Brain pericyte (primary cell): ENCODE results near the gene C17orf50.

Experiments
- DNase-seq: peaks from one replicate; pipeline ENCODE4 v3.0.0-alpha.2; 2012; ENCODE audit warnings: low read depth, low spot score

Gene C17orf50

DNA sequence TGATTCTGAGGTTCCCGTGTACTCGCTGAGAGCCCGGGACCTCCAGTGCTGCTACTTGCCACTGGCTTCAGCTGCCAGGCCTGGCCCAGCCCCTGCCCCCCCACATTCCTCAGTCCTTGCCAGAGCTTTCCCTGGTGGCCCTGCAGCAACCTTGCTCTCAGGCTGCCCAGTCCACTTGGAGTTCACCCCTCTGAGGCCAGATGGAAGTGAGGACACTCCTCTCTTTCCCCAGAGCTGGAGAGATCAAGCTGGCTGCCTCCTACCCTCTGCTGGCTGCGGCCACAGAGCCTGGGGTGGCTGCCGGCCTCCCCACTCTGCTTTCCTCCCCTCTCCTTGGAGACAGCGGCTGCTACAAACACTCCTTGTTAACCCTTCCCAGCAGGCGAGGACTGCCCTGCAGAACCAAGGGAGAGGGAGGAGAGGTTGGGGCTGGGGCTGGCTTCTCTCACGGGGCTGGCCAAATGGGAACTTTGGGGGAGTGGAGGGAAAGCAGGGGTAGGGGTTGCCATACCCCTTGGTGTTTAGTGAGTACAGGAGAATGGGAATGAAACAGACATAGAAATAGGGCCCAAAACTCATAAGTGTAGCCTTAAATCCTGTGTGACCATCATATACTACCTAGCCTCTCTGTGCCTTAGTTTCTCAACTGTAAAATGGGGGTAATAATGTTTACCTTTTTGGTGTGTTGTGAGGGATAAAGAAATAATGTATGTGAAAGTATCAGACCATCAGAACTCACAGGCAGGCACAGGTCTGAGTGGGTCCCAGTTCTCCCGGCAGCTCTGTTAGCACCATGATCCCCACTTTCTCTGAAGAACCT, 7.5 kb upstream of the C17orf50 start, which contains the start of gene GAS2L2:
TSS of gene GAS2L2 (minus strand) at position 295 of the 820 bp plus-strand sequence. CDS start 389 bp downstream, outside the sequence.
- DNase-seq = no peak

DNA sequence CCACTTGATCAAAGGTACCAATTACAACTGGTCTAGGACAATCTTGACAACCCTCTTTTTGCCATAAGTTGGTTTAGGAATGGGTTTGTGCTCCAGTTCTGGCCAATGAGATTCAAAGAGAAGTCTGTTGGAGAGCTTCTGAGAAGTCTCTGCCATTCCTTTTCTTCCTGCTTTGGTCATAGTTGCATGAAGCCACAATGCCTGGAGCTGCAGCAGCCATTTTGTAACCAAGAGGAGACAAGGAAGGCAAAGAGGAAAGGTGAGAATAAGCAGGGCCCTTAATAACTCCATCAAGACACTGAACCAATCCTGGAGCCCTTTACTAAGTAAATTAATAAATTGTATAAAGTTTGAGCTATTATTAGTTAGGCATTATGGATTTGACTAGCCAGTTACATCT, 3.4 kb upstream of the C17orf50 start:
- DNase-seq = no peak

DNA sequence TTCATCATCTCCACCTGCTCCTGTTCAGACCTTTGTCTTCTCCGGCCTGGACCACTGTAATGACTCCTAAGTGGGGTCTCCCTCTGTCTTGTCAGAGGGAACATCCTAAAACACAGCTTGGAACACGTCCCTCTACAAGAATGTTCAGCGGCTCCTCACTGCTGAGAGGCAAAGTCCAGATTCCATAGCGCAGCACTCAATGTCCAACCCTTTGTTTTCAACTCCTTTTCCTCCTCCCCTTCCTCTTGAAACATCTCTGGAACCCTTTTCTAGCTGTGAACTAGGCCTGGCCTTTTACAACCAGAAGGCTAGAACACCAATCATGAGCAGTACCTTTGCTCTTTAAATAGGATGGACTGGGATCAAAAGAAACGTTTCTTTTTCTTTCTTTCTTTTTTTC, 914 bp downstream of the C17orf50 start:
- no peak for DNase-seq

DNA sequence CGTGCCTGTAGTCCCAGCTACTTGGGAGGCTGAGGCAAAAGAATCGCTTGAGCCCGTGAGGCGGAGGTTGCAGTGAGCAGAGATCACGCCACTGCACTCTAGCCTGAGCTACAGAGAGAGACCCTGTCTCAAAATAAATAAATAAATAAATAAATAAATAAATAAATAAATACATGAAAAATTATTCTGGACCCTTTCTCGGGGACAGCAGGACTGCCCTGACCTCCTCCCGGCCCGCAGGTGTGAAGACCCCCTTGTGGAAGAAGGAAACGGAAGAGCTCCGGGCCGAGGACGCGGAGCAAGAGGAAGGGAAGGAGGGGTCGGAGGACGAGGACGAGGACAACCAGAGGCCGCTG, 3.1 kb downstream of the C17orf50 start:
- no peak for DNase-seq

DNA sequence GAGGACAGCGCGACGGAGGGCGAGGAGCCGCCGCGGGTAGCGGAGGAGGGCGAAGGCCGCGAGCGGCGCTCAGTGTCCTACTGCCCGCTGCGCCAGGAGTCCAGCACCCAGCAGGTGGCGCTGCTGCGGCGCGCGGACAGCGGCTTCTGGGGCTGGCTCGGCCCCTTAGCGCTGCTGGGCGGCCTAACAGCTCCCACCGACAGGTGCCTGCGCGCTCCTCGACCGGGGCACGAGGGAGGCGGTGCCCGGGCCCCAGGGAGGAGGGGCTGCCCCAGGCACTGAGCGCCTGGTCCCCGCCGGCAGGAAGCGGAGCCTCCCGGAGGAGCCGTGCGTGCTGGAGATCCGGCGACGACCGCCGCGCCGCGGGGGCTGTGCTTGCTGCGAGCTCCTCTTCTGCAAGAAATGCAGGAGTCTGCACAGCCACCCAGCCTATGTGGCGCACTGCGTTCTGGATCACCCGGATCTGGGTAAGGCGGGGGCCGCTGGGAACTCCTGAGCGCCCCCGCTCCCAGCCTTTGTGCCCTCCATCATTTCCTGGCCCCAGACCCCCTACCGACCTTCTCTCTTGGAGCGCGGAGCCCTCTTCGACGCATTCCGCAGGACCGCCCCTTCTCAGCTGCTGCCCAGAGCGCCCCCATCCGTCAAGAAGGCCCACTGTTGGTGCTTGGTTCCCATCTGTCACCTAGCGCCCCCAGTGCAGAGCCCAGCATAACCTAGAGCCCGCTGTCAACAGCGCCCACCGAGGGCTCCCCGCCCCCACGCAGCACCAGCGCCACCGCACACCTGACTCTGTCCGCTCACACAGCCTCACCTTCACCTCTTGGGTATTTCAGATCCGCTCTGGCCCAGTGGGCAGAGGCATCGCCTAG, 3.7 kb downstream of the C17orf50 start:
- DNase-seq = peak; percentile 59

DNA sequence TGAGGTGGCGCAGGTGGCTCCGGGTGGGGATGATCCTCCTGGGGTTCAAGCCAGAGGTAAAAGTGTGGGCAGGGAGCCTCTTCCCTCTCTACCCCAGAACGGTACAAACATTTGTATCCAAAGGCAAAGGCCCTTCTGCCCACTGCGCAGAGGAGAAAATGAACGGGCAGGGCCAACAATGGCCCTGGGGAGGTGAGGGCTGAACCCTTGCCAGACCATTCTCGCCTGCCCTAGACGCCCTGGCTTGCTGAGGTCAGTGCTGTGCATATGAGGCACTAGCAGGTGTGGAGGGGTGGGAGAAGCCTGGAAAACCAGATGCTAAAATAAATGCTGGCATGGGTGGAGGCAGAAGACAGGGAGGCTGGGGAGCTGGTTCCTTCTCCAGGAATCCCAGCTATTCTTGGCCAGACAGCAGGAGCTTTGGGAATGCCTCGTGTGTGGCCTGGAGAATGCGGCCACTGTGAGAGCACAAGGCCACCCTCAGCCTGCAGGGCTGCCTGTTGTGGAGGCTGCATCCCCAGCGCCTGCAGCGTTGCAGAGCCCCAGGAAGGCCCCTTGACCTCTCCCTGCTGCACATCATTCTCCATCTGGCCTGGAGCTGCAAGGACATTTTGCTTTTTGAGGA, 4.5 kb downstream of the C17orf50 start:
- DNase-seq = no peak

DNA sequence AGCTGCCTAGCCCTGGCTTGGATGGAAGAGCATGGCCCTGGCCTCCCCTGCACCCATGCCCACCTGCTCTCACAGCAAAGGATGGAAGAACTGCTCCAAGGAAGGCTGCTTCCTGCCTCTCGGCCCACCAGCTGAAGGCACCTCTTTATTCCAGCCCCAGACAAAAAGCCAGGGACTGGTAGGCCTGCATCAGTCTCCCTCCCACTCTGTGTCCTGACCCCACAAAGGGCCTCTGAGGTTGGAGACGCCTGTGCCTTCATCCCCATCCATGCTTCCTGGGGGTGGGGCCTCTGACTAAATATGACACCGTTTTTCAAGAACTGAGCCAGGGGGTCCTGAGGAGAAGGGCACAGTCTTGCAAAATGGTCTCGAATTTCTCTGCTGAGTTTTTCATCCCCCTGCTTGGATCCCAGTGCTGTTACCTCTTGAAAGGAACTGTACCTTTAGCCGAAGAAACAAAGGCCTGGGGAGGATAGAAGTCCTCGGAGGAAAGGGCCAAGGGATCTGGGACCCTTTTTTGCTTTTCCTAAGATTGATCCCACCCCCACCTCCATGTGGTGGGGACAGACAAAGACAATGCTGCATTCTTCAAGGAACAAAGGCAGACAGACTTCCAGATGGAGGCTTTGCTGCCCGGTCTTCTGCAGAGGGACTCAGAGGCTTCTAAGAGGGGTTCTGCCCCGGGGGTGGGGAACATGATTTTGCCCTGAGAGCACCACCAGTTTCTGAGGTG, 5.2 kb downstream of the C17orf50 start:
- DNase-seq = no peak

DNA sequence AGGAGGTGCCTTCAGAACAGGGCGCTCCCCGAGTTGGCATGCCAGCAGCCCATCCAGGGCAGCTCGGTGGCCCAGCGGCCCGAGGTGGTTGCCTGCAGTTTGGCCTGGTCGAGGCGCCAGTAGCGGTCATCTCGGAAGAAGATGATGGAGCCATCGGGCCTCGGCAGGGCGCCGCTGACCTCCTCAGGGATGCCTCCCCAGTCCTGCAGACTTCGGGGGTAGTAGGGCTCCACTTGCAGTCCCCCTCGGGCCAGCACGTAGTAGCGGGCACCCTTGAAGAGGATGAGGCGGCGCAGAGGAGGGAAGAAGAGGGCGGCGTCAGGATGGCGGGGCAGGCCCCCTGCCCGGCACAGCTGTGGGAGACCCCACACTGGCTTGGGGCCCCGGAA, 5.8 kb downstream of the C17orf50 start:
- DNase-seq = no peak

DNA sequence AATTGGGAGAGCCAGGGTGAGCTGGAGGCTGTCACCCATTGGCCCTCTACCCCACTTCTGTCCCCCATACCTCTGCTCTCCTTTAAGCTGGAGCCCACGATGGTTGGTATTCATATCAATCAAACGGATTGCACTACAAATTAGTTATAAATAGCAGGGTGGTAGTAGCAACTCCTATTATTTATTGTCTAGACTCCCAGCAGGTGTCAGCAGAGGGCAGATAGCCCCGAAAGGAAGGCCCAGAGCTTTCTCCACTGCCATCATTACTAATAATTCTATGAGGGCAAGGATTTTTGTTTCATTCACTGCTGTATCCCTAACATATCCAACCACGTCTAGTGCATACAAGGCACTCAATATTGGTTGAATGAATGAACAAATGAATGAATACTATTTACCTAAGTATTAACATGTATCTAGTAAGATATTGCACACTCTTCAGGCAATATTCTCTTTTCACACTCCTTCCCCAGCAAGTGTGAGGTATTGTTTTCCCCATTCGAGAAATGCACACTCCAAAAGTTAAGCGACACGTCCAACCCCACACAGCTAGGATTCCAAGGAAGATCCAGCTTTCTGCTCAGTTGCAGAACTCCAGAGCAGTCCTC, 6.3 kb downstream of the C17orf50 start:
- no peak for DNase-seq

DNA sequence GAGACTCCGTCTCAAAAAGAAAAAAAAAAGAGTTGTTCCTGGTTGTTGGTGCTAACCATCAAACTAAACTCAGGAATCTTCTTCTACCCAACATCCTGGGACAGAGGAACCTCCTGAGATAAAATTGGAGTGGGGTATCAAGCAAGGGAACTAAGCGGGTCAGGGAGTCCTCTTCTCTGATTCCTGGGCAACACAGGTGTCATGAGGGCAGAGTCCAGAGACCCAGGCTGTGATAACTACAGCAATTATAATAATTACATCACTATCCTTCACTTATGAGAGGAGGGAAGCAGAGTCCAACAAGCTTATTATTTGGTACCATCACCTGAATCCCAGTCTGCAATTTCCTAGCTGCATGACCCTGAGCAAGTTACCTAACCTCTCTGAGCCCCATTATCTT, 8.1 kb downstream of the C17orf50 start:
- DNase-seq = no peak

DNA sequence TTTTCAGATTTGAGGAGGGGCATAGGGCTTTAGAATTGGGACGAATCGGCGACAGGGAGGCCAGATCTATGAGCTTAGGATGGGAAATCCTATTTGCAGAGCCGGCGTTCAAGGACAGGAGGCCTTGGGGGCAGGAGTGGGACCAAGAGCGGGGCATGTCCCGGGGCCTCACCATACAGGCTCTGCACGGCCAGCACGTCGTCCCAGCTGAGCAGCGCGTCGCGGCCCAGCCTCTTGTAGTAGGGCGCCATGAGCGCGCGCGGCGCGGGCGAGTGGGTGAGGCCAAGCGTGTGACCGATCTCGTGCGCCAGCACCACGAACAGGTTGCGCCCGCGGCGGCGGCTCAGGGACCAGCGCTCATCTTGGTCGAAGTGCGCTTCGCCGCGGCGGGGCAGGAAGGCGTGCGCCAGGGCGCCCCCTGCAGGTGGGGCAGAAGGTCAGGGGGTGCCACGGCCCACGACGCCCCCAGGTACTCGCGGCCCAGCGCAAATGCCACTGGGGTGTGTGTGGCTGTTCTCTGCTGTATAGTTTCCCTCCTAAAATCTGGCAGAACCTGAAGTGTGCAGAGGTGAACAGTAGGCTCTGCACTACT, 9.3 kb downstream of the C17orf50 start:
- DNase-seq = no peak

DNA sequence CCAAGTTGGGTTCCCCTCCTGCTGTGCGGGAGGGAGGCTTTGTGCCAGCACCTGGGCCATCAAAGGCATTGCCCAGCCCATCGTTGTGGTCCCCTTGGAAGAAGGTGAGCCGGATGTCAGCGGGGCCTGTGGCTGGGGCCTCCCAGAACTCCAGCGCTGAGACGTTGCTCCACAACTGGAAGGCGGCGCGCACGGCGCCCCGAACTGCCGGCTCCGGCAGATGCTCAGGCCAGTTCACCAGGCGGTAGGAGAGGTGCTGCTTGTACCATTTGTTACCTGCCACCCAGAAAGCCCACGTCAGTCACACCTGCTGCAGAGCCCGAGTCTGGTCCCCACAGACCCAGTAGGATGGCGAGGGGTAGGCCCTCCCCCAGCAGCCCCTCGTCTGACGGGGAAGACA, 12.4 kb downstream of the C17orf50 start:
- no peak for DNase-seq

DNA sequence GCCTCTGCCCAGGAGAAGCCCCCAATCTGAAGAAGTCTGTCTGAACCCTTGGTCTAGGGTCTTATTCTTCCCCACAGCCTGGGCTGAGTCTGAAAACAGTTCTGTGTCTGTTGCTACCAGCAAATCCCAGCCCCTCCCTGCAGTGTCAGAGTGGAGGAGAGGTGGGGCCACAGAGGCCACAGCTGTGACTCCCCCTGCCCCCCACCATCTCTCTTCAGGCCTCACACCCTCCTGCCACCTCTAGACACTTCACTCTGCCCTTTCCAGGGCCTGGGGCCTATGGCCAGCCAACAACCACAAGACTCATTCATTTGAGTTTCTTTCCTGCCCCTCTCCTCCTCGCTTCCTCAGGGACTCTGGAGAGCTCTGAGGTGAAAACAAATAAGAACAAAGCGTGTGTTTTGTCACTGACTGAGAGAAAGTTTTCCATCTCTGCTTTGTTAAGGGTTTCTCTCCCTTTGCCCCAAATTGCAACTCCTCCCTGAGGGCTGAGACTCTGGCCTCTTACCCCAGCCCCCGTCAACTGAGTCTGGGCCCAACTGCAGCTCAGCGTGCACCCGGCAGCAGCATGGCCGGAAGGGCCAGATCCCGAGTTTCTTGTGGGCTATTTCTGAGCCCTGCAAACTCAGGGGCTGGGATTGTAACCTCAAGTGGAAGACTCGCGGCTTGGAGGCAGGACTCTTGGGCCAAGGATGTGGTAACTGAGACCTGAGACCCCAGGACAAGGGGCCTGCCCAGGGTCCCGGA, 13.2 kb downstream of the C17orf50 start:
- no peak for DNase-seq

DNA sequence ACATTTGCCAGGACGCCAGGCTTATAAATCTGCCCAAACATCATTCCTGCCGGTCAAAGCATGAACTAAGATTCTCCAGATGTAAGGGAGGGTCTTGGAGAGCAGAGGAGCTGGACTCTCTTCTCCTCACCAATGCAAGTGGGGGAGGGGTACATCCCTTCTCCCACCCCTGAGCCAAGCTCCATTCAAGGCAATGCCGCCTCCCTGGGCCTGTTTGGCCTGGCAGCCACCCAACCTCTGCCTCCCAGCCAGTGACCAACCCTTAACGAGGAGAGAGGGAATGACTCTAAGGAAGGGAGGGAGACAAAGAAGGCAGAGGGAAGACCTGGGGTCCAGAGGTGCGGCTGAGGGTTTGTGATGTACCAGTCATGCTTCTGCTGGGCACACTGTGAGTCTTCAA, 13.8 kb downstream of the C17orf50 start:
- no peak for DNase-seq

DNA sequence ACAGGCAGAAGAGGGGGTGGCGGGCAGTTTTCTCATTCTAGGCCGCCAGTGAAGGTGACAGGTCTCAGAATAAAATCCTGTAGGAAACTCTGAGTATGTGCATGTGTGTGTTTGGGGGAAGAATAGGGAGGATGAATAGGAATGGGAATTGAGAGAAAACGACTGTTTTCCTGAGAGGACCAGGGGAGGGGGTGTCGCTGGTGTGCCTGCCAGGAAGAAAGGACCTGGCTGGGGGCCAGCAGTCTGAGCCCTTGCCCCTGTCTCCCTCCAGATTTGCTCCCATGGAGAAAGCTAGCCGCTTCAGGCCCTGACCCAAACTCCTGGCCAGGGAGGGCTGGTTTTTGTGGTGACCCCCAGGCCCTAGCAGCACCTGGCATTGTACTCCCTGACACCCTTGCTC, 14.4 kb downstream of the C17orf50 start:
- DNase-seq = no peak

DNA sequence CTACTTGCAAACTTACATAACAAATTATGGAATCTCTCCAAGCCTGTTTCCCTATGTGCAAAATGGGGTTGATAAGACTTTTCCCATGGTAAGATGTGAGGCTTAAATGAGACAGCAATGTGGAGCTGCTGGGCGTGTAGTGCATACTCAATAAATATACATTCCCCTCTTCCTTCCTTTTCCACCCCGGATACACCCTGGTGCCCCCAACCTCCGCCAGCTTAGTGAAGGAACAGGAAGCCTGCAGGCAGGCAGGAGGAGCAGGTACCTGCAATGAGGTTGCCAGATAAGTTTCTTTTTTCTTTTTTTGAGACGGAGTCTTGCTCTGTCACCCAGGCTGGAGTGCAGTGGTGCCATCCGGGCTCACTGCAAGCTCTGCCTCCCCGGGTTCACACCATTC, 14.9 kb downstream of the C17orf50 start:
- no peak for DNase-seq

DNA sequence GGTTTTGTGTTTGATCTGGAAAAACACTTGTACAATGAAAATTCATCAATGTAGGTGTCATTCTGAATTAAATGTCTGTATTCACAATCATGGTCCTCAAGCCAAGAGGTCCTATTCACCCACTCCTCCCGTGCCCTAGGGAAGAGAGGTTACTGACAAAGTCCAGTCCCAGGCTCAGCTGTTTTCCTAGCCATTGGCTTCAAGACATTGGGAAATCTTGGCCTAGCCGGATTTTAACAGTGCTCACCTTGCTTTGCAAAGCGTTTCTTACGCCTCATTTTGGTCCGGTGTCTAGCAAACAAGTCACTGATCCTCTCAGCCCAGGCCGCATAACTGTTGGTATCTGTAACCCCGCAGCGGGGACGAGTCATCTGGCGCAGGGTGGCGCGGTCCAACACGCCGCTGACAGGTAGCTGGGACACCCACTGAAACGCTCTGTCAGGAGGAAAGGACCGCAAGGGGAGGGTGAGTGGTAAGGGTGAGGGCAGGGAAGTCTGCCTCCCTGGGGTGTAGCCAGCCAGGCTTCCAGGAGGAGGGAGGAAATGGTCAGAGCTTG, 18.0 kb downstream of the C17orf50 start:
- DNase-seq = no peak

DNA sequence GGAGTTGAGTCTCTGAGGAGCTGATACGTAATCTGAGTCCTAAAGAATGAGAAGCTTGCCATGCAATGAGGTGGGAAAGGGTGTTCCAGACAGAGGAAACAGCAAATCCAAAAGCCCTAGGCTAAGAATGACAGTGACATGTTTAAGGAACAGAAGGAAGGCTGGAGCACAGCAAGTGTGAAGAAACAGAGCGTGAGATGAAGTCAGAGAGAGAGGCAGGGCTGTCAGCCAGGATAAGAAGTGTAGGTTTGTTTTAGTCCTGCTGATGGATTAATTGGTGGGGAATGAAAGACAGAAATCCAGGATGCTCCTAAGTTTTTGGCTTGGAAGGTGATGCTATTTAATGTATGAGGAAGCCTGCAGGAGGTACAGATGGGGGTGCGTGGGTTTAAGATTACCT, 20.3 kb downstream of the C17orf50 start:
- DNase-seq = no peak

DNA sequence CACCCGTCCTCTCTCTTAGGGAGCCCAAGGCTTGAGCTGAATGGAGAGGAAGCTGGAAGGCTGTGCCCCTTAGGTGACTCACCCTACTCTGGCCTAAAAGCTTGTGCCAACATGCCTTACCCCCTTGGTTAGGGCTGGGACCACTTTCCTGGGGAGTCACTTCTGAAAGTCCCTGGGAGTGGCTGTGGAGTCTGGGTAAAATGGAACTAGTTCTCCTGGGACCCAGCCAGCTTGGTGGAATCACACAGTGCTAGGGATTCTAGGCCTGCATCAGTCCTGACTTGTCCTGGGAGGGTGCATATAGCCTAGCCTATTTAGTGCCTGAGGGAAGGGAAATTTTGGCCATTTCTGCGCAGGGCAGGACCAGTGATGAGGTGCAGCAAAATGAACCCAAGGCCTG, 24.2 kb downstream of the C17orf50 start:
- no peak for DNase-seq

DNA sequence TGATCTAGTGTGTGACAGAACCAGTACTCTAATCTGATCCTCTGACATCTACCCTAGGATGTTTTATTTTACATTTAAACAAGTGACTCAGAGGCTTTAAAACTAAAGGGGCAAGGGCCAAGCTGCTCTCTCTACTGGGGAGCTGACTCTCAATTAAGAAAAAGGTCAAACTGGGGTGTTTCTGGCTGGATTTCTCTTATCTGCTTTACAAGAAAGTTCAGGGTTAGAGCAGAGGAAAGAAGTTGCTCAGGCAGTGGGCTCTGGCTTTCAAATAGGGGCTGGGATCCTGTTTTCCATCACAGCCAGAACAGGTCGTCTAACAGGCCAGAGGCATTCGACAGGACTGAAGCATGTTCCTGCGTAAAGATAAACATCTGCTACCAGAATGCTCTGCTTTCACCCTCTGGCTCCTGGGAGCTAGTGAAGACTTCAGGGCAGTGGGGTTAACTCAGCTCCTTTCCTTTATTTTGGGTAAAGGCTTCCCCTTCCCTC, 26.3 kb downstream of the C17orf50 start:
- DNase-seq = no peak
